ENCODE measurements around the gene CYREN.

GRCh38 chr7:135154734-135155133 is 15.8 kb downstream of the CYREN start:
- TF ChIP-seq POLR2A (IDR thresholded peaks at IDR 0.05), result no peak
- TF ChIP-seq, protein P1, sequence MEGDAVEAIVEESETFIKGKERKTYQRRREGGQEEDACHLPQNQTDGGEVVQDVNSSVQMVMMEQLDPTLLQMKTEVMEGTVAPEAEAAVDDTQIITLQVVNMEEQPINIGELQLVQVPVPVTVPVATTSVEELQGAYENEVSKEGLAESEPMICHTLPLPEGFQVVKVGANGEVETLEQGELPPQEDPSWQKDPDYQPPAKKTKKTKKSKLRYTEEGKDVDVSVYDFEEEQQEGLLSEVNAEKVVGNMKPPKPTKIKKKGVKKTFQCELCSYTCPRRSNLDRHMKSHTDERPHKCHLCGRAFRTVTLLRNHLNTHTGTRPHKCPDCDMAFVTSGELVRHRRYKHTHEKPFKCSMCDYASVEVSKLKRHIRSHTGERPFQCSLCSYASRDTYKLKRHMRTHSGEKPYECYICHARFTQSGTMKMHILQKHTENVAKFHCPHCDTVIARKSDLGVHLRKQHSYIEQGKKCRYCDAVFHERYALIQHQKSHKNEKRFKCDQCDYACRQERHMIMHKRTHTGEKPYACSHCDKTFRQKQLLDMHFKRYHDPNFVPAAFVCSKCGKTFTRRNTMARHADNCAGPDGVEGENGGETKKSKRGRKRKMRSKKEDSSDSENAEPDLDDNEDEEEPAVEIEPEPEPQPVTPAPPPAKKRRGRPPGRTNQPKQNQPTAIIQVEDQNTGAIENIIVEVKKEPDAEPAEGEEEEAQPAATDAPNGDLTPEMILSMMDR (IDR thresholded peaks at IDR 0.05), result no peak
